Mesenchymal stem cell (in vitro differentiated cells and primary cell): Measurements from ENCODE around the gene TESMIN.

Experiments used
- DNase-seq: peaks from one replicate; pipeline ENCODE4 v3.0.0-alpha.2; 2013
- H2AFZ ChIP-seq: one replicate; pipeline ENCODE4 v1.6.1; 2013; ENCODE audit warnings: low read depth, mild to moderate bottlenecking, control low read depth, inconsistent platforms, low read length, moderate library complexity
- H2AK5ac ChIP-seq: 2 replicates; pipeline ENCODE4 v1.6.1; 2013; ENCODE audit warnings: low read length, moderate library complexity, mild to moderate bottlenecking, inconsistent platforms; ENCODE audit not compliant: severe bottlenecking
- H2BK120ac ChIP-seq: one replicate; pipeline ENCODE4 v1.6.1; 2013; ENCODE audit warnings: low read depth, mild to moderate bottlenecking, inconsistent platforms, low read length, moderate library complexity
- H2BK12ac ChIP-seq, 2 experiments: one replicate each; pipeline ENCODE4 v1.6.1; 2013; ENCODE audit warnings: inconsistent platforms in 2 of 2, low read length in 2 of 2, mild to moderate bottlenecking in 2 of 2, moderate library complexity in 2 of 2, control low read depth in 1 of 2
- H2BK15ac ChIP-seq: one replicate; pipeline ENCODE4 v1.6.1; 2013; ENCODE audit warnings: mild to moderate bottlenecking, low read depth, inconsistent platforms; ENCODE audit not compliant: poor library complexity, severe bottlenecking
- H2BK5ac ChIP-seq: 2 replicates; pipeline ENCODE4 v1.6.1; 2013; ENCODE audit warnings: low read depth, mild to moderate bottlenecking, low read length, control low read depth, inconsistent platforms; ENCODE audit not compliant: poor library complexity, severe bottlenecking
- H3K14ac ChIP-seq, 2 experiments: one replicate each; pipeline ENCODE4 v1.6.1; 2013; ENCODE audit warnings: inconsistent platforms in 2 of 2, low read length in 2 of 2, control low read depth in 1 of 2, mild to moderate bottlenecking in 1 of 2, moderate library complexity in 1 of 2
- H3K18ac ChIP-seq, 2 experiments: one replicate each; pipeline ENCODE4 v1.6.1; 2013; ENCODE audit warnings: inconsistent platforms in 2 of 2, low read length in 2 of 2, control low read depth in 1 of 2, low read depth in 1 of 2, mild to moderate bottlenecking in 1 of 2
- H3K23ac ChIP-seq, 2 experiments: one replicate each; pipeline ENCODE4 v1.6.1; 2013; ENCODE audit warnings: inconsistent platforms in 2 of 2, low read length in 2 of 2, mild to moderate bottlenecking in 2 of 2, moderate library complexity in 2 of 2, control low read depth in 1 of 2
- H3K27ac ChIP-seq: 2 replicates; pipeline ENCODE4 v1.5.1; 2013; ENCODE audit warnings: mild to moderate bottlenecking, moderate library complexity, low read length, control low read depth, inconsistent platforms; ENCODE audit not compliant: poor library complexity, severe bottlenecking
- H3K27me3 ChIP-seq, 2 experiments: 2 replicates each; pipeline versions ENCODE4 v1.6.1 to v1.7.0; 2013; ENCODE audit warnings: low read length in 2 of 2, mild to moderate bottlenecking in 2 of 2, moderate library complexity in 2 of 2, control low read depth in 1 of 2, inconsistent platforms in 1 of 2; ENCODE audit not compliant: control insufficient read depth in 1 of 2, insufficient read depth in 1 of 2
- H3K36me3 ChIP-seq, 2 experiments: 2 replicates each; pipeline versions ENCODE4 v1.6.1 to v1.7.0; 2013; ENCODE audit warnings: low read length in 2 of 2, control low read depth in 1 of 2, inconsistent platforms in 1 of 2, low read depth in 1 of 2, mild to moderate bottlenecking in 1 of 2; ENCODE audit not compliant: insufficient read depth in 2 of 2, control insufficient read depth in 1 of 2
- H3K4ac ChIP-seq, 2 experiments: one replicate each; pipeline ENCODE4 v1.6.1; 2013; ENCODE audit warnings: inconsistent platforms in 2 of 2, low read length in 2 of 2, mild to moderate bottlenecking in 2 of 2, moderate library complexity in 2 of 2, control low read depth in 1 of 2, low read depth in 1 of 2
- H3K4me1 ChIP-seq: 2 replicates; pipeline ENCODE4 v1.6.1; 2013; ENCODE audit warnings: low read depth, low read length, control low read depth; ENCODE audit not compliant: control insufficient read depth, insufficient read depth
- H3K4me2 ChIP-seq: 2 replicates; pipeline ENCODE4 v1.6.1; 2013; ENCODE audit warnings: low read length, mild to moderate bottlenecking, inconsistent platforms; ENCODE audit not compliant: poor library complexity, severe bottlenecking
- H3K4me3 ChIP-seq, 2 experiments: 2 replicates each; pipeline versions ENCODE4 v1.5.1 to v1.7.0; 2013; ENCODE audit warnings: low read length in 2 of 2, mild to moderate bottlenecking in 2 of 2, control low read depth in 1 of 2, low read depth in 1 of 2; ENCODE audit not compliant: insufficient read depth in 1 of 2
- H3K79me1 ChIP-seq: replicated peaks from 2 replicates; pipeline ENCODE4 v1.6.1; 2013; ENCODE audit warnings: mild to moderate bottlenecking, control low read depth, low read length, inconsistent platforms; ENCODE audit not compliant: poor library complexity, severe bottlenecking
- H3K9ac ChIP-seq: 2 replicates; pipeline ENCODE4 v1.7.0; 2013; ENCODE audit warnings: mild to moderate bottlenecking, low read length, moderate library complexity
- H3K9me3 ChIP-seq: 2 replicates; pipeline ENCODE4 v1.7.0; 2013; ENCODE audit warnings: mild to moderate bottlenecking, low read length; ENCODE audit not compliant: control insufficient read depth
- H4K8ac ChIP-seq: one replicate; pipeline ENCODE4 v1.6.1; 2013; ENCODE audit warnings: inconsistent platforms, mild to moderate bottlenecking, low read length, moderate library complexity
- H4K91ac ChIP-seq: one replicate; pipeline ENCODE4 v1.6.1; 2013; ENCODE audit warnings: mild to moderate bottlenecking, low read length, inconsistent platforms
- WGBS: methylation state at CpG from one replicate; pipeline ENCODE4 v1.1.7; 2013; ENCODE audit warnings: mixed read lengths; 5-methylcytosine and 5-hydroxymethylcytosine counted together

Gene TESMIN

DNA sequence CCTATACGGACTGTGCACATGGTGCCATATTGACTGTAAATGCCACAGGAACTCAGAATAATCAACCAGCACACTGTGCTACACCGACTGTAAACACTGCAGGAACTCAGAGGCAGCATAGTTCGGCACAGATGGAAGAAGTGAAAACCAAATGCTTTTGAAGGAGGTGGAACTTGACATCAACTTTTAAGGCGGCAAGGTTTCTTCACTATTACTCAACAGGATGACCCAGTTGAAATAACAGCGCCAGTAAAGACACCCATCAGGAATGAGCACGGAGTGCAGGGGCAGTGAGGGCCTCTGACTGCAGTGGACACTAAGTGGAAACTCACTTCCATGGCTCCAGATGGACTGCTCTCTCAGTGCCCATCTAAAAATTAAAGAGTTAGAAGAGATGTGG, 15.7 kb downstream of the TESMIN start:
- Histone ChIP-seq H3K4me2 (no peak overlapping the region), H3K27me3 (peaks cover 30 to 91% of the 10 kb centered on the region in 2 experiments), H3K9me3 (no peaks in the 10 kb centered on the region), H2BK15ac (no peak overlapping the region), H3K4me3 (no peak overlapping the region), H2BK120ac (no peak overlapping the region), H3K9ac (no peak overlapping the region), H3K14ac (no peak overlapping the region), H2AK5ac (no peak overlapping the region), H3K4ac (no peak overlapping the region), H3K79me1 (no peaks in the 10 kb centered on the region), H2AFZ (no peak overlapping the region), H3K18ac (no peak overlapping the region), H3K4me1 (no peaks in the 10 kb centered on the region), H2BK12ac (no peak overlapping the region), H3K23ac (no peak overlapping the region), H3K36me3 (no peaks in the 10 kb centered on the region), H4K91ac (no peak overlapping the region), H2BK5ac (no peak overlapping the region), H4K8ac (no peak overlapping the region), H3K27ac (no peak overlapping the region)
- no peak for DNase-seq
- WGBS = 89% methylated on average over 6 of the region's 6 CpGs

DNA sequence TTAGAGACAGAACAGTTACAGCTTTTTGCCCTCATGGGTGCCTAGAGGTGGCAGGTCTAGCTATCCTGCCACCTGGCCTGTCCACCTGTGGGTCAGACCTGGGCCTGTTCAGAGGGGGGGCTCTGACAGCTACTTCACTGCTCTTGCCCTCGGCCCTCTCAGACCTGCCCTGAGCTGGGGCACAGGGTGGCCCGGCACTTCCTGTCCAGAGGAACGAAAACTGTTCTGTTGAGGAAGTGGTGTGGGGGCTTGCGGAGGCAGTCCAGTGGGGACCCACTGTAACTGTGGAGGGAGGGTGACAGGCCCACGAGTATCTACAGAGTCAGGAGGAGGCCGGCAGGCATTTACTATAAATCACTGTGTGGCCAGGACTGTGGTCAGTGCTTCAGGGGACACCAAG, 16.2 kb downstream of the TESMIN start:
- H2BK15ac ChIP-seq = no peak overlapping the region
- H3K23ac ChIP-seq = no peak overlapping the region
- H3K14ac ChIP-seq = no peak overlapping the region
- H3K4me1 ChIP-seq = no peaks in the 10 kb centered on the region
- WGBS = 68% methylated on average over 6 of the region's 6 CpGs
- no peak overlapping the region for H4K91ac ChIP-seq
- no peak overlapping the region for H2BK5ac ChIP-seq
- no peak overlapping the region for H3K9ac ChIP-seq
- H2BK12ac ChIP-seq = no peak overlapping the region
- H2AFZ ChIP-seq = no peak overlapping the region
- H3K4me3 ChIP-seq = no peak overlapping the region
- no peak overlapping the region for H2AK5ac ChIP-seq
- DNase-seq = no peak
- H3K27ac ChIP-seq = no peak overlapping the region
- no peaks in the 10 kb centered on the region for H3K36me3 ChIP-seq
- no peaks in the 10 kb centered on the region for H3K79me1 ChIP-seq
- H3K18ac ChIP-seq = no peak overlapping the region
- H3K4me2 ChIP-seq = no peak overlapping the region
- no peaks in the 10 kb centered on the region for H3K9me3 ChIP-seq
- no peak overlapping the region for H3K4ac ChIP-seq
- H4K8ac ChIP-seq = no peak overlapping the region
- H2BK120ac ChIP-seq = no peak overlapping the region
- H3K27me3 ChIP-seq = peaks cover 30 to 89% of the 10 kb centered on the region in 2 experiments

DNA sequence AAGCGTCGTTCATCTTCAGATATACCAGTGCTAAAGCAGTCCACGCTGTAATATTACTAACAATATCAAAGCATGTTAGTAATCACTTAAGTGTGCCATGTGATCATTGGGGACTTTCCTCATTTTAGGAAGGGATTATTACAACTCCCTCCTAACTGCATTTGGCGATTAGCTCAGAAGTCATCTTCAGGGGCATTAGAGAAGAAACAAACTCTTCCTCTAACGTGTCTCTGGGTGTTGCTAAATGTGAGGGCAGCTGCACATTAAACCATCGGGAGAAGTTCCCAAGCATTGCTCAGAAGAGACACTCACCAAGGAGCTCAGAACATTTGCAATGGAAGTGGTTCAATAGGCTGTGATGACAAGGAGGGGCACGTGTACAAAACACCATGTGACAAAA, 17.2 kb downstream of the TESMIN start:
- Histone ChIP-seq H2BK120ac (no peak overlapping the region), H3K18ac (no peak overlapping the region), H3K79me1 (no peaks in the 10 kb centered on the region), H2BK5ac (no peak overlapping the region), H2BK15ac (no peak overlapping the region), H3K9ac (no peak overlapping the region), H3K9me3 (no peaks in the 10 kb centered on the region), H3K27me3 (peaks cover 30 to 89% of the 10 kb centered on the region in 2 experiments), H3K4me1 (no peaks in the 10 kb centered on the region), H3K4ac (no peak overlapping the region), H4K8ac (no peak overlapping the region), H3K4me2 (no peak overlapping the region), H3K27ac (no peak overlapping the region), H2AFZ (no peak overlapping the region), H2AK5ac (no peak overlapping the region), H3K4me3 (no peak overlapping the region), H4K91ac (no peak overlapping the region), H3K14ac (no peak overlapping the region), H3K36me3 (no peaks in the 10 kb centered on the region), H2BK12ac (no peak overlapping the region), H3K23ac (no peak overlapping the region)
- WGBS = 89% methylated on average over 6 of the region's 7 CpGs
- DNase-seq = no peak

DNA sequence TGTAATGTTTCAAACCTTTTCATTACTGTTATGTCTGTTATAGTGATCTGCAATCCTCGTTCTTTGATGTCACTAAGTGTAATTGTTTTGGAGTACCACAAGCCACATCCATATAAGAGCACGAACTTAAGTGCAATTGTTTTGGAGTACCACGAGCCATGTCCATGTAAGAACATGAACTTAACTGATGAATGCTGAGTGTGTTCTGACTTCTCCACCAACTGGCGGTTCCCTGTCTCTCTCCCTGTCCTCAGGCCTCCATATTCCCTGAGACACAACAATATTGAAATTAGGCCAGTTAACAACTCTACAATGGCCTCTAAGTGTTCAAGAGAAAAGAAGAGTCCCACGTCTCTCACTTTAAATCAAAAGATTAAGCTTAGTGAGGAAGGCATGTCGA, 23.5 kb downstream of the TESMIN start:
- Histone ChIP-seq H2AK5ac (no peak overlapping the region), H3K79me1 (no peaks in the 10 kb centered on the region), H3K36me3 (no peaks in the 10 kb centered on the region), H2BK120ac (no peak overlapping the region), H3K27ac (no peak overlapping the region), H3K9me3 (no peaks in the 10 kb centered on the region), H2BK12ac (no peak overlapping the region), H3K4me3 (no peak overlapping the region), H2BK5ac (no peak overlapping the region), H3K27me3 (peaks cover 35 to 82% of the 10 kb centered on the region in 2 experiments), H4K91ac (no peak overlapping the region), H3K4ac (no peak overlapping the region), H3K14ac (no peak overlapping the region), H4K8ac (no peak overlapping the region), H3K23ac (no peak overlapping the region), H3K18ac (no peak overlapping the region), H3K9ac (no peak overlapping the region), H3K4me2 (no peak overlapping the region), H2AFZ (no peak overlapping the region), H3K4me1 (no peaks in the 10 kb centered on the region), H2BK15ac (no peak overlapping the region)
- no peak for DNase-seq
- 79% methylated on average over 6 of the region's 6 CpGs for WGBS
